OCI-LY7 (cell line): ENCODE data around the gene RPL34. TPM values are rescaled to one million over a fixed set of nuclear protein-coding genes. Genes with fewer than 3 reads are reported as not detected.

Experiments used
- BruUV-seq: library from RNA; stranded (reverse); fragments of 400-500 nt; replicated peaks from 2 replicates; lab custom pipeline; 2021; lab: Mats Ljungman, UMichigan
- CTCF ChIA-PET: fragments of 300-600 bp; sonication (Branson Sonifier 250); formaldehyde crosslinking; loops from one replicate; lab custom pipeline; 2022; ENCODE audit warnings: antibody characterized with exemption; ENCODE audit not compliant: unreplicated experiment; lab: Charles Lee
- POLR2A ChIA-PET: fragments of 300-600 bp; sonication (Branson Sonifier 250); formaldehyde crosslinking; loops from one replicate; lab custom pipeline; 2022; ENCODE audit warnings: antibody characterized with exemption; lab: Charles Lee
- DNase-seq: peaks from one replicate; pipeline ENCODE4 v3.0.0-alpha.2; 2015; ENCODE audit warnings: low spot score
- H2AFZ ChIP-seq: fragments of 200-600 bp; sonication (generic), shearing (Covaris generic); 2 replicates; pipeline ENCODE4 v1.6.1; 2014; ENCODE audit warnings: mild to moderate bottlenecking, antibody characterized with exemption, low read length, moderate library complexity
- H3K27ac ChIP-seq: fragments of 200-600 bp; sonication (generic); 2 replicates; pipeline ENCODE4 v1.5.1; 2014; ENCODE audit warnings: mixed run types, low read depth, mild to moderate bottlenecking, moderate library complexity, low read length, inconsistent platforms; ENCODE audit not compliant: poor library complexity, severe bottlenecking
- H3K36me3 ChIP-seq: fragments of 200-600 bp; sonication (generic); 2 replicates; pipeline ENCODE4 v1.6.1; 2014; ENCODE audit warnings: mild to moderate bottlenecking, antibody characterized with exemption, low read length, moderate library complexity, mixed read lengths; ENCODE audit not compliant: insufficient read depth
- H3K4me1 ChIP-seq: fragments of 200-600 bp; sonication (generic); 2 replicates; pipeline ENCODE4 v1.5.1; 2014; ENCODE audit warnings: mild to moderate bottlenecking, low read length; ENCODE audit not compliant: insufficient read depth, poor library complexity, severe bottlenecking
- H3K4me2 ChIP-seq: fragments of 200-600 bp; sonication (generic); 2 replicates; pipeline ENCODE4 v1.6.1; 2014; ENCODE audit warnings: mild to moderate bottlenecking, low read length
- H3K4me3 ChIP-seq: fragments of 200-600 bp; sonication (generic); 2 replicates; pipeline ENCODE4 v1.5.1; 2014; ENCODE audit warnings: mild to moderate bottlenecking, low read depth, low read length; ENCODE audit not compliant: poor library complexity, severe bottlenecking
- H3K79me2 ChIP-seq: fragments of 200-600 bp; sonication (generic); 2 replicates; pipeline ENCODE4 v1.6.1; 2016; ENCODE audit warnings: low read depth, mild to moderate bottlenecking, low read length, moderate library complexity, mixed read lengths; ENCODE audit not compliant: insufficient read depth
- H3K9me2 ChIP-seq: fragments of 200-600 bp; sonication (generic); 2 replicates; pipeline ENCODE4 v1.6.1; 2016; ENCODE audit warnings: mild to moderate bottlenecking, low read length, mixed read lengths; ENCODE audit not compliant: insufficient read depth
- H3K9me3 ChIP-seq: fragments of 200-600 bp; sonication (generic); 2 replicates; pipeline ENCODE4 v1.6.1; 2014; ENCODE audit warnings: mild to moderate bottlenecking, mixed run types, low read length, mixed read lengths
- H4K20me1 ChIP-seq: fragments of 200-600 bp; sonication (generic); 2 replicates; pipeline ENCODE4 v1.6.1; 2014; ENCODE audit warnings: mild to moderate bottlenecking, antibody characterized with exemption, low read length, moderate library complexity, mixed read lengths; ENCODE audit not compliant: insufficient read depth
- CTCF ChIP-seq: fragments of 200-600 bp; sonication (generic); conservative IDR thresholded peaks from 2 replicates; pipeline ENCODE4 v1.5.1; 2014; ENCODE audit warnings: mild to moderate bottlenecking, antibody characterized with exemption, low read length, moderate library complexity, mixed read lengths
- EZH2phosphoT487 ChIP-seq: fragments of 200-600 bp; sonication (generic); IDR thresholded peaks from 2 replicates; pipeline ENCODE4 v1.6.1; 2018; ENCODE audit warnings: low read depth, borderline replicate concordance, mild to moderate bottlenecking, mixed run types, antibody characterized with exemption, low read length, moderate library complexity, mixed read lengths
- intact Hi-C: fragments of 100-400 bp; cut with micrococcal nuclease; formaldehyde crosslinking; loops from one replicate; pipeline ENCODE4 v1.10.0; 2022; ENCODE audit not compliant: unreplicated experiment
- total RNA-seq, 2 experiments: library from RNA; depleted of rRNA in 1 of 2; stranded (reverse); fragments of >200 nt in 1 of 2; shearing (Covaris generic) in 1 of 2; gene quantifications; 2 replicates each; pipeline ENCODE4 v1.2.3, GENCODE V29; 2014 to 2022

The RPL34 gene
- total RNA-seq, 2 experiments from 2014 or later: 1,187 to 1,342 TPM

GRCh38 chr4:108607079-108607815 lies 13.1 kb upstream of the RPL34 start:
- BruUV-seq: no TSS peak
- Histone ChIP-seq H3K4me2 (no peak overlapping the region), H3K36me3 (no peaks in the 10 kb centered on the region), H3K79me2 (no peaks in the 10 kb centered on the region), H3K27ac (no peak overlapping the region), H3K4me3 (no peak overlapping the region), H4K20me1 (no peaks in the 10 kb centered on the region), H3K9me2 (no peaks in the 10 kb centered on the region), H2AFZ (no peak overlapping the region), H3K4me1 (no peaks in the 10 kb centered on the region), H3K9me3 (no peaks in the 10 kb centered on the region)
- intact Hi-C loops: no loop called here
- ChIA-PET POLR2A (interaction anchor here (0.6 to 0.7 kb wide), 2 partner anchors 50 to 560 kb away, joined by 3 read pairs; no protein-coding TSS in a partner anchor), CTCF (no interaction called here)
- DNase-seq: no peak
- TF ChIP-seq CTCF (no peak), EZH2phosphoT487 (no peak)

- ChIA-PET CTCF (no interaction called here), POLR2A (interaction anchor here (0.7 to 0.8 kb wide), 2 partner anchors 9 to 52 kb away, joined by 3 read pairs; partner anchors contain the start of gene RPL34)
- H3K79me2 ChIP-seq: no peaks in the 10 kb centered on the region
- H3K9me2 ChIP-seq: no peaks in the 10 kb centered on the region
- H4K20me1 ChIP-seq: no peaks in the 10 kb centered on the region
- BruUV-seq: no TSS peak
- intact Hi-C loops: no loop called here
- no peak overlapping the region for H3K27ac ChIP-seq
- H3K4me3 ChIP-seq: no peak overlapping the region
- peaks cover 7% of the 10 kb centered on the region; the same call in 1 of the 2 replicates for H3K9me3 ChIP-seq
- no peak overlapping the region for H2AFZ ChIP-seq
- TF ChIP-seq CTCF (no peak), EZH2phosphoT487 (no peak)
- H3K36me3 ChIP-seq: no peaks in the 10 kb centered on the region
- no peak for DNase-seq
- H3K4me2 ChIP-seq: no peak overlapping the region
- no peaks in the 10 kb centered on the region for H3K4me1 ChIP-seq
Measured at GRCh38 chr4:108611365-108611764, 9.0 kb upstream of the RPL34 start.

- no TSS peak for BruUV-seq
- no peaks in the 10 kb centered on the region for H4K20me1 ChIP-seq
- no peaks in the 10 kb centered on the region for H3K4me1 ChIP-seq
- H3K9me3 ChIP-seq: peaks cover 7% of the 10 kb centered on the region; the same call in 1 of the 2 replicates
- H2AFZ ChIP-seq: no peak overlapping the region
- POLR2A ChIA-PET: interaction anchor here (1.1 kb wide), 1 partner anchor 27 kb away, joined by 3 read pairs; no protein-coding TSS in a partner anchor
- DNase-seq: no peak
- H3K4me3 ChIP-seq: no peak overlapping the region
- CTCF ChIA-PET: no interaction called here
- no peak overlapping the region for H3K4me2 ChIP-seq
- H3K9me2 ChIP-seq: no peaks in the 10 kb centered on the region
- H3K36me3 ChIP-seq: no peaks in the 10 kb centered on the region
- no peaks in the 10 kb centered on the region for H3K79me2 ChIP-seq
- no peak overlapping the region for H3K27ac ChIP-seq
- TF ChIP-seq CTCF: no peak
- TF ChIP-seq EZH2phosphoT487: no peak
- intact Hi-C loops: no loop called here
Measured at GRCh38 chr4:108612365-108612764, 8.0 kb upstream of the RPL34 start.
